Measurements from ENCODE around the gene SOAT2.

The SOAT2 gene

DNA sequence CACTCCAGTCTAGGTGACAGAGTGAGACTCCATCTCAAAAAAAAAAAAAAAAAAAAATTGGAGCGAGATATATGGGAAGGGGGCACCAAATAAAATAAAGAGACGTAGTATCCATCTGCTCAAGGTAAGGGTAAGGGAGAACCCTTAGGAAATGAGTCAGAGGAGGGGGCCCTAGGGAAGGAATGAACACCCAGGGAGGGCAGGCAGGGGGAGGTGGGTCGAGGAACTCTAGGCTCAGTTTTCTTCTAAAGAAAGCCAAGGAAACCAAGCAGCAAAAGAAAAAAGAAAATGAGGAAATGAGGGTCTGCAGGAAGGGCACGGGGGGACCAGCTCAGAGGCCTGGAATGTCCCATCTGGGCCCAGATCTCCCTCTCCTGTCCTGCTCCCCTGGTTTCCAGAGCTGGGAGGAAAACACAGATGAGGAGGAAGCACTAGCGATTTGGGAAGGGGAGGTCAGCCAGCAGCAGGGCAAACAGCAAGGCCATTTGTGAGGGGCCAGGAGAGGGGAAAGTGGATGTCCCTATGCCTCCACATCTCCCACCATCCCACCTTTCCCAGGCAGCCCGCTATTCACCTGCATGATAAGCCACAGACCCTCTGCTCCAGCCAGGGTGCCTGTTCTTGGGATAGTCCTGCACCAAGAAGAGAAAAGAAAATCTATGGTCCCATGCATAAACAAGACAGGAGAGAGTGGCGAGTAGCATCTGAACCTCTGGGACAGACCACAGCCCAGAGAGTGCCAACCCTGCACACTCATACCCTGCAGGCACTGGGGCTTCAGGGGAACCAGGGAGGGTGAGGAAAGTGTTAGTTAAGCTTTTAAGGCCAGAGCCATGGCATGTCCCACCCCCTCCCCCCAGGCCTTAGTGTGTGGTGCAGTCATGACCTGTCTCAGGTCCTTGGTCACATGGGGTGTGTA, 36.0 kb upstream of the SOAT2 start:
- no peak for TF ChIP-seq CREB1 (IDR thresholded peaks at IDR 0.05; ENCODE audit: low read depth)
- TF ChIP-seq TCF12 (IDR thresholded peaks at IDR 0.05; ENCODE audit: low read depth): no peak
- TF ChIP-seq, protein P1, sequence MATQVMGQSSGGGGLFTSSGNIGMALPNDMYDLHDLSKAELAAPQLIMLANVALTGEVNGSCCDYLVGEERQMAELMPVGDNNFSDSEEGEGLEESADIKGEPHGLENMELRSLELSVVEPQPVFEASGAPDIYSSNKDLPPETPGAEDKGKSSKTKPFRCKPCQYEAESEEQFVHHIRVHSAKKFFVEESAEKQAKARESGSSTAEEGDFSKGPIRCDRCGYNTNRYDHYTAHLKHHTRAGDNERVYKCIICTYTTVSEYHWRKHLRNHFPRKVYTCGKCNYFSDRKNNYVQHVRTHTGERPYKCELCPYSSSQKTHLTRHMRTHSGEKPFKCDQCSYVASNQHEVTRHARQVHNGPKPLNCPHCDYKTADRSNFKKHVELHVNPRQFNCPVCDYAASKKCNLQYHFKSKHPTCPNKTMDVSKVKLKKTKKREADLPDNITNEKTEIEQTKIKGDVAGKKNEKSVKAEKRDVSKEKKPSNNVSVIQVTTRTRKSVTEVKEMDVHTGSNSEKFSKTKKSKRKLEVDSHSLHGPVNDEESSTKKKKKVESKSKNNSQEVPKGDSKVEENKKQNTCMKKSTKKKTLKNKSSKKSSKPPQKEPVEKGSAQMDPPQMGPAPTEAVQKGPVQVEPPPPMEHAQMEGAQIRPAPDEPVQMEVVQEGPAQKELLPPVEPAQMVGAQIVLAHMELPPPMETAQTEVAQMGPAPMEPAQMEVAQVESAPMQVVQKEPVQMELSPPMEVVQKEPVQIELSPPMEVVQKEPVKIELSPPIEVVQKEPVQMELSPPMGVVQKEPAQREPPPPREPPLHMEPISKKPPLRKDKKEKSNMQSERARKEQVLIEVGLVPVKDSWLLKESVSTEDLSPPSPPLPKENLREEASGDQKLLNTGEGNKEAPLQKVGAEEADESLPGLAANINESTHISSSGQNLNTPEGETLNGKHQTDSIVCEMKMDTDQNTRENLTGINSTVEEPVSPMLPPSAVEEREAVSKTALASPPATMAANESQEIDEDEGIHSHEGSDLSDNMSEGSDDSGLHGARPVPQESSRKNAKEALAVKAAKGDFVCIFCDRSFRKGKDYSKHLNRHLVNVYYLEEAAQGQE (IDR thresholded peaks at IDR 0.05; ENCODE audit: low read depth): no peak
- TF ChIP-seq, protein P2, sequence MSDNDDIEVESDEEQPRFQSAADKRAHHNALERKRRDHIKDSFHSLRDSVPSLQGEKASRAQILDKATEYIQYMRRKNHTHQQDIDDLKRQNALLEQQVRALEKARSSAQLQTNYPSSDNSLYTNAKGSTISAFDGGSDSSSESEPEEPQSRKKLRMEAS (IDR thresholded peaks at IDR 0.05): no peak
- no peak for TF ChIP-seq TAF1 (IDR thresholded peaks at IDR 0.05; ENCODE audit: low read depth)
- TF ChIP-seq RAD21 (IDR thresholded peaks at IDR 0.05; ENCODE audit: low read depth): no peak
- no peak for TF ChIP-seq ZBTB7A (IDR thresholded peaks at IDR 0.05; ENCODE audit: low read depth)
- TF ChIP-seq EP300 (IDR thresholded peaks at IDR 0.05; ENCODE audit: borderline replicate concordance): no peak
- TF ChIP-seq, protein P3, sequence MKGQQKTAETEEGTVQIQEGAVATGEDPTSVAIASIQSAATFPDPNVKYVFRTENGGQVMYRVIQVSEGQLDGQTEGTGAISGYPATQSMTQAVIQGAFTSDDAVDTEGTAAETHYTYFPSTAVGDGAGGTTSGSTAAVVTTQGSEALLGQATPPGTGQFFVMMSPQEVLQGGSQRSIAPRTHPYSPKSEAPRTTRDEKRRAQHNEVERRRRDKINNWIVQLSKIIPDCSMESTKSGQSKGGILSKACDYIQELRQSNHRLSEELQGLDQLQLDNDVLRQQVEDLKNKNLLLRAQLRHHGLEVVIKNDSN (IDR thresholded peaks at IDR 0.05): no peak
- no peak for TF ChIP-seq EGR1 (IDR thresholded peaks at IDR 0.05)
- TF ChIP-seq YY1 (IDR thresholded peaks at IDR 0.05; ENCODE audit: low read depth): no peak
- no peak for TF ChIP-seq CEBPB (IDR thresholded peaks at IDR 0.05)
- TF ChIP-seq FOXM1 (IDR thresholded peaks at IDR 0.05; ENCODE audit: borderline replicate concordance, low read depth): no peak
- TF ChIP-seq NFIC (IDR thresholded peaks at IDR 0.05): no peak
- no peak for TF ChIP-seq TEAD4 (IDR thresholded peaks at IDR 0.05)

DNA sequence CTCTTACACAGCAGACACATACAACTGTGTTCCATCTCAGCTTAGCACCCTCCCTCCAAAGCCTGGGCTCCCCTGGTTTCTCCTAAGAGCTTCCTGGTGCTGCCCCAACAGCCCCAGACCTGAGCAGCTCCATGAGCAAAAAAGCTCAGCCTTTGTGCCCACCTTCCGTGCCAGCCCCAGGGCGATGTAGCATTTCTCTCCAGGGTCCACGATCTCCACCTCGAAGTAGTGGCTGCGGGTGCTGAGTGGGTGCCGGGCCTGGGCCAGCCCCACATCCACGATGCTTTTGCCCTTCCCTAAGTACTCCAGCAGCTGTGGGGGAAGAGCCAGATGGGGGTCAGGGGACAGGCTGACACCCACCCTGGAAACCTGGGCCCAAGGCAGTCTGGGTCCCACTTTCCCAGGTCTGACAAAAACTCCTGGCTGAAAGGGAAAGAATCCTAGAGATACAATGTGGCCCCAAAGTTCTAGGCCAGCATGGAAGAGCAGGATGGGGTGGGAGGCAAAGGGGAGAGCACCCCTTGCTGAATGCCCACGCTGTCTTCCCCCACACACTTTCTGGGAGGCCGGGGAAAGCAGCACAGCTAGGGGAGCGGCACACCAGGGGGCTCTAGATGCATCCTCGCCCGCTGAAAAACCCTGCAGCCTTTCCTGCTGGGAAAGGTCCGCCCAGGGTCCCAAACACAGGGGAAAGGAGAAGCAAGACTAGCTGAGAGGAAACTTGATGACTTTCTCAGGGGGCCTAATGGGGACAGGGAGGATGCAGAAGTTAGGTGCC, 35.1 kb upstream of the SOAT2 start:
- no peak for TF ChIP-seq CEBPB (IDR thresholded peaks at IDR 0.05)
- no peak for TF ChIP-seq TCF12 (IDR thresholded peaks at IDR 0.05; ENCODE audit: low read depth)
- TF ChIP-seq, protein P1 (IDR thresholded peaks at IDR 0.05; ENCODE audit: low read depth): no peak
- no peak for TF ChIP-seq TEAD4 (IDR thresholded peaks at IDR 0.05)
- no peak for TF ChIP-seq CREB1 (IDR thresholded peaks at IDR 0.05; ENCODE audit: low read depth)
- TF ChIP-seq EP300 (IDR thresholded peaks at IDR 0.05; ENCODE audit: borderline replicate concordance): no peak
- no peak for TF ChIP-seq YY1 (IDR thresholded peaks at IDR 0.05; ENCODE audit: low read depth)
- TF ChIP-seq, protein P2 (IDR thresholded peaks at IDR 0.05): no peak
- TF ChIP-seq RAD21 (IDR thresholded peaks at IDR 0.05; ENCODE audit: low read depth): no peak
- TF ChIP-seq ZBTB7A (IDR thresholded peaks at IDR 0.05; ENCODE audit: low read depth): no peak
- TF ChIP-seq TAF1 (IDR thresholded peaks at IDR 0.05; ENCODE audit: low read depth): no peak
- no peak for TF ChIP-seq EGR1 (IDR thresholded peaks at IDR 0.05)
- TF ChIP-seq, protein P3 (IDR thresholded peaks at IDR 0.05): no peak
- TF ChIP-seq NFIC (IDR thresholded peaks at IDR 0.05): no peak
- no peak for TF ChIP-seq FOXM1 (IDR thresholded peaks at IDR 0.05; ENCODE audit: borderline replicate concordance, low read depth)

DNA sequence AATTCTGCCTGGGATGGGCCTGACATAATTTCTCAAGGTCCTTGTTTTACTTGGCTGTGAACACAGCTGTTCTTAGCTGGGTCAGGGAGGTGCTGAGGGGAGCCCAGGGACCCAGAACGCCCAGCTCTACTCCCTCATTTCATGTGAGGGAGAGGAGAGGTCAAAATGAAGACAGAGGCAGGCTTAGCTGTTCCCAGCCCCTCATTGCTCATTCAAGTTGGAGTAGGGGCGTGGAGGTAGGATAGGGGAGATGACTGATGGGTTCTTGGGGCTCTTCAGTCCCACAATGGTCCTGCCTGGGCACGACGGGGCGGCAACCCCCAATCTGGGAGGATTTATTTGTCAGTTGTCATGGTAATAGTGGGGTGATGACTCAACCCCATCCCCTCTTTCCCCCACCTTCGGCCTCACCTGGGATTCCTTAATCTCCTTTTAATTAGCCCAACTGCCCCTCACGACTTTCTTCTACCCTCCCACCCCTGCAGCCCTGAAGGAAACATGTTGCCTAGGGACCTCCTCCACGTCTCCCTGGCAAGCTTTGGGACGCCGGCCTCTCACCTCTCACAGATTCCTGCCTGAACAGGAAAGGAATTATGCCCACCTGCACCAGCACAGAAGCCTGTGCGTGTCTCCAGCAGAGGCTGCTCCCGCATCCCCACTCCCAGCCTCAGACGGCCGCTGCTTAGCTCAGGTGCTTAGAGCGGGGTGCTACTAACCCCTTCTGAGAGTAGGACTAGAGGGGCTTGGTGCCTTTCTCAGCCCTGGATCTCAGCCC, 34.3 kb upstream of the SOAT2 start:
- TF ChIP-seq FOXM1 (IDR thresholded peaks at IDR 0.05; ENCODE audit: borderline replicate concordance, low read depth) (no peak), TAF1 (IDR thresholded peaks at IDR 0.05; ENCODE audit: low read depth) (no peak), YY1 (IDR thresholded peaks at IDR 0.05; ENCODE audit: low read depth) (no peak), CEBPB (IDR thresholded peaks at IDR 0.05) (no peak), EGR1 (IDR thresholded peaks at IDR 0.05) (no peak), EP300 (IDR thresholded peaks at IDR 0.05; ENCODE audit: borderline replicate concordance) (no peak), NFIC (IDR thresholded peaks at IDR 0.05) (no peak)
- TF ChIP-seq, protein P2 (IDR thresholded peaks at IDR 0.05): no peak
- TF ChIP-seq, protein P3 (IDR thresholded peaks at IDR 0.05): no peak
- TF ChIP-seq, protein P1 (IDR thresholded peaks at IDR 0.05; ENCODE audit: low read depth): no peak
